Measurements from ENCODE around the gene NPPC.
"Not testable (repeated sequence)": the region's sequence is repeated elsewhere in the genome, so short reads cannot be mapped to it uniquely, and the experiment has no call there.

Gene NPPC

GRCh38 chr2:231926180-231926741 is at the start of gene NPPC:
Gene NPPC, minus strand, starts transcription at chr2:231926396. Its CDS starts 147 bp downstream, at chr2:231926249.
- DNase-seq, result peak; percentile 30

- no peak for DNase-seq
Observed at GRCh38 chr2:231975001-231975400, 48.8 kb upstream of the NPPC start.

- no peak for DNase-seq
Observed at GRCh38 chr2:231970461-231970860, 44.3 kb upstream of the NPPC start.

- DNase-seq, result no peak
Observed at GRCh38 chr2:231968820-231969219, 42.6 kb upstream of the NPPC start.

- no peak for DNase-seq
Observed at GRCh38 chr2:231966886-231967285, 40.7 kb upstream of the NPPC start.

GRCh38 chr2:231965102-231965501 is 38.9 kb upstream of the NPPC start:
- no peak for DNase-seq

- DNase-seq, result peak; percentile 87
Observed at GRCh38 chr2:231961349-231962166, 35.4 kb upstream of the NPPC start, which contains the start of gene DIS3L2. Gene DIS3L2, plus strand, starts transcription at chr2:231961713. Its CDS starts 53,215 bp downstream, at chr2:232014928.

GRCh38 chr2:231960810-231961348 is 34.7 kb upstream of the NPPC start:
- DNase-seq, result no peak

GRCh38 chr2:231957913-231958763 is 31.9 kb upstream of the NPPC start:
- no peak for DNase-seq

GRCh38 chr2:231955758-231956472 is 29.7 kb upstream of the NPPC start:
- DNase-seq, result no peak

- DNase-seq, result no peak
Observed at GRCh38 chr2:231951452-231952035, 25.3 kb upstream of the NPPC start.

- DNase-seq, result no peak
Observed at GRCh38 chr2:231947694-231948093, 21.5 kb upstream of the NPPC start.

GRCh38 chr2:231947112-231947511 is 20.9 kb upstream of the NPPC start:
- DNase-seq, result not testable (repeated sequence)

- no peak for DNase-seq
Observed at GRCh38 chr2:231946241-231946814, 20.1 kb upstream of the NPPC start.

GRCh38 chr2:231942180-231942579 is 16.0 kb upstream of the NPPC start:
- no peak for DNase-seq

GRCh38 chr2:231941673-231942072 is 15.5 kb upstream of the NPPC start:
- no peak for DNase-seq

GRCh38 chr2:231940795-231941194 is 14.6 kb upstream of the NPPC start:
- DNase-seq, result no peak

- no peak for DNase-seq
Observed at GRCh38 chr2:231939022-231939421, 12.8 kb upstream of the NPPC start.

- no peak for DNase-seq
Observed at GRCh38 chr2:231937057-231937456, 10.9 kb upstream of the NPPC start.

GRCh38 chr2:231936491-231936890 is 10.3 kb upstream of the NPPC start:
- DNase-seq, result no peak

GRCh38 chr2:231935815-231936214 is 9.6 kb upstream of the NPPC start:
- DNase-seq, result no peak

GRCh38 chr2:231935207-231935524 is 9.0 kb upstream of the NPPC start:
- no peak for DNase-seq

Data from kidney glomerular epithelial cell (primary cell).